ENCODE measurements around the gene PLA2G15.

PLA2G15 gene

DNA sequence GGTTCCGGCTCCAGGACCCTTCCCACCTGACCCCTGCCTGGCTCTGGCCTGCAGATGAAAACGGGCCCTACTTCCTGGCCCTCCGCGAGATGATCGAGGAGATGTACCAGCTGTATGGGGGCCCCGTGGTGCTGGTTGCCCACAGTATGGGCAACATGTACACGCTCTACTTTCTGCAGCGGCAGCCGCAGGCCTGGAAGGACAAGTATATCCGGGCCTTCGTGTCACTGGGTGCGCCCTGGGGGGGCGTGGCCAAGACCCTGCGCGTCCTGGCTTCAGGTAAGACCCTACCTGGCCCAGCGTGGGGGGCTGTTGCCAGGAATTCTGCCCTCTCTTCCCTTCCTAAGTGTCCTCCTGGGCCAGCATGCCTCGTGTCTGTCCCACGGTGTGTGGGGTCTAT lies 10.5 kb downstream of the PLA2G15 start:
- no peak for DNase-seq

DNA sequence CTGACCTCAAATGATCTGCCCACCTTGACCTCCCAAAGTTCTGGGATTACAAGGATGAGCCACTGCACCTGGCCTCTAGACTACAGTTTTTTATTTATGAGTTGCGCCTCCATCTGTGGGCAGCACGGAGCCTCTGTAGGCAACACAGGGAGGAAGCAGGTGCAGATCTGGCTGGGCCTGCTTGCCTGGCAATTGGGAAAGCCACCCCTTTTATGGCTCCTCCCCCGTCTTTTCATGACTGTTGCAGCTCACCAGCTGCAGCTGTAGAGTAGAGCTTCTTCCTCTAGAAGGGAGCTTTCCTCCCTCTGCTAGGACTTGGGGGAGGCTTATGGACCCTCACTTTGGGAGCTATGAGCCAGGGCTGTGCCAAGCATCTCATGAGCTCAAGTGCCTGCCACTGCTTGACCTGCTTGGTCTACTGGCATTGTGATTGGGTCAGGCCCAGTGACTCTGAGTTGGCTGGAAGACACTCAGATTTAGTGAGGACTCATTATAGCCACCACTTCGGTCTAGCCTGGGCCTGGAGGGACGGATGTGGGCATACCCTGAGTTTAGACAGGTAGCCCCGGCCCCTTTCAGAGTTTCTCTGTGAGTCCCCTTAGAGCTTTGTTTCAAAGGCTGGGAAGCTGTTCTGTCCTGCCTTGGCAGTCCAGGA lies 12.2 kb downstream of the PLA2G15 start:
- peak; percentile 42 for DNase-seq

DNA sequence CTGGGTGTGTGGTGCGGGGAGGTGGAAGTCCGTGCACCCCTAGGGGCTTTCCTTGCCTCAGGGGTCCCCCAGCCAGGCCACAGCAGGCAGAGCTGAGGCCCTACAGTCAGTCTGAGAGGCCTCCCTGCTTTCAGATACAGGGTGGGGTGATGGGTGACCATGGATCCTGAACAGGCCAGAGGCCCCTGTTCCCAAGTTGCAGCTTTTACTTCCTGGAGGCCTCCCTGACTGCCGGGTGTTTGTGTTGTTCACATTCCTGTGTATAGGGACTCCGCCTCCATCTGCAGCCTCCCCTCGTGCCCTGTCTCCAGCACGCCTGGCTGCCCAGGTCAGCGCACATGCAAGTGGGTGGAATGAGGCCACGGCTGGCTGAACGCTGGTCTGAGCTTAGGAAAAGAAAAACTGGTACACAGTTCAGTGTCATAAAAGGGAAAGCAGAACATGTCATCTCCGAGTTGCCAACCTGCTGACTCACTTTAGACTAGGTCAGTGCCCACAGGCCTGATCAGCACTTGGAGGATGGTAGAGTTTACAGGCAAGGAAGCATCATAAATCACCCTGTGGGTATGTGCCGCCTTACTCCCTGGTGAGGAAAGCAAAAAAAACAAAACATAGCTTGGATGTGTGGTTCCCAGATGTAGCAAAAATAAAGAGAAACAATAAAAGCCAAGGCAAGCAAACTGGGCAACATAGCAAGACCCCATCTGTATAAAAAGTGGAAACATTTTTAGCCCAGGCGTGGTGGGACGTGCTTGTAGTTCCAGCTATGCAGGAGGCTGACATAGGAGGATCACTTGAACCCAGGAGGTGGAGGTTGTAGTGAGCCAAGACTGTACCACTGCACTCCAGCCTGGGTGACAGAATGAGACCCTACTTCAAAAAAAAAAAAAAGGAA lies 13.0 kb downstream of the PLA2G15 start:
- DNase-seq: no peak

DNA sequence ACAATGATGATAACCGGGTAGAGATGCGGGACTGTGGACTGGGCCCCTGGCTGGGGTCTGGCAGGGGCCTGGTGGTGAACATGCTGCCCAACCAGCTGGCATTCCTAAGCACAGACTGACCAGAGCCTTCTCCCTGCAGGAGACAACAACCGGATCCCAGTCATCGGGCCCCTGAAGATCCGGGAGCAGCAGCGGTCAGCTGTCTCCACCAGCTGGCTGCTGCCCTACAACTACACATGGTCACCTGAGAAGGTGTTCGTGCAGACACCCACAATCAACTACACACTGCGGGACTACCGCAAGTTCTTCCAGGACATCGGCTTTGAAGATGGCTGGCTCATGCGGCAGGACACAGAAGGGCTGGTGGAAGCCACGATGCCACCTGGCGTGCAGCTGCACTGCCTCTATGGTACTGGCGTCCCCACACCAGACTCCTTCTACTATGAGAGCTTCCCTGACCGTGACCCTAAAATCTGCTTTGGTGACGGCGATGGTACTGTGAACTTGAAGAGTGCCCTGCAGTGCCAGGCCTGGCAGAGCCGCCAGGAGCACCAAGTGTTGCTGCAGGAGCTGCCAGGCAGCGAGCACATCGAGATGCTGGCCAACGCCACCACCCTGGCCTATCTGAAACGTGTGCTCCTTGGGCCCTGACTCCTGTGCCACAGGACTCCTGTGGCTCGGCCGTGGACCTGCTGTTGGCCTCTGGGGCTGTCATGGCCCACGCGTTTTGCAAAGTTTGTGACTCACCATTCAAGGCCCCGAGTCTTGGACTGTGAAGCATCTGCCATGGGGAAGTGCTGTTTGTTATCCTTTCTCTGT lies 14.0 kb downstream of the PLA2G15 start:
- no peak for DNase-seq

DNA sequence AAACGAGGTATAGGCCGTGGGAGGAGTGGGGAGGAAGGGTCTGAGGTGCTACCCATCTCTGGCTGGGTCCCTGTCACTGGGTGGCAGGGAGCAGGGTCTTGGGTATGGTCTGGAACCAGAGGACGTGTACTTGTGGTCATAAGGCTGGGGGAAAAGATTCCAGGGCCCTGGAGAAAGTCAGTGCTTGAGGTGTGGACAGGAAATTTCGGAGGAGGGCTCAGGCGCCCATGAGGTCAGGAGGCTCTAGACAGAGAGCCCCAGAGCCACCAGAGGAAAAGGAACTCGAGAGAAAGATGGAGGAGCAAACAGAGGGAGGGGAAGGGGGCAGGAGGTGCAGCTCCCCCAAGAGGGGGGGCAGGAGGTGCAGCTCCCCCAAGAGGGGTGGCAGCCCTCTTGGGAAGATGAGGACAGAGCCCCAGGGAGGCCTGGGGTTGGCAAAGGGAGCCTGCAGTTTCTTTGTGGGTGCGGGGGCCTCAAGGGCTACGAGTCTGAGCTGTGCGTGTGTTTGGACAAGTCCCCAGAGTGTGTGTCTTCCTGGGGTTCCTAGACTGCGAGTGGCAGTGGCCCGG lies 18.5 kb downstream of the PLA2G15 start:
- no peak for DNase-seq

DNA sequence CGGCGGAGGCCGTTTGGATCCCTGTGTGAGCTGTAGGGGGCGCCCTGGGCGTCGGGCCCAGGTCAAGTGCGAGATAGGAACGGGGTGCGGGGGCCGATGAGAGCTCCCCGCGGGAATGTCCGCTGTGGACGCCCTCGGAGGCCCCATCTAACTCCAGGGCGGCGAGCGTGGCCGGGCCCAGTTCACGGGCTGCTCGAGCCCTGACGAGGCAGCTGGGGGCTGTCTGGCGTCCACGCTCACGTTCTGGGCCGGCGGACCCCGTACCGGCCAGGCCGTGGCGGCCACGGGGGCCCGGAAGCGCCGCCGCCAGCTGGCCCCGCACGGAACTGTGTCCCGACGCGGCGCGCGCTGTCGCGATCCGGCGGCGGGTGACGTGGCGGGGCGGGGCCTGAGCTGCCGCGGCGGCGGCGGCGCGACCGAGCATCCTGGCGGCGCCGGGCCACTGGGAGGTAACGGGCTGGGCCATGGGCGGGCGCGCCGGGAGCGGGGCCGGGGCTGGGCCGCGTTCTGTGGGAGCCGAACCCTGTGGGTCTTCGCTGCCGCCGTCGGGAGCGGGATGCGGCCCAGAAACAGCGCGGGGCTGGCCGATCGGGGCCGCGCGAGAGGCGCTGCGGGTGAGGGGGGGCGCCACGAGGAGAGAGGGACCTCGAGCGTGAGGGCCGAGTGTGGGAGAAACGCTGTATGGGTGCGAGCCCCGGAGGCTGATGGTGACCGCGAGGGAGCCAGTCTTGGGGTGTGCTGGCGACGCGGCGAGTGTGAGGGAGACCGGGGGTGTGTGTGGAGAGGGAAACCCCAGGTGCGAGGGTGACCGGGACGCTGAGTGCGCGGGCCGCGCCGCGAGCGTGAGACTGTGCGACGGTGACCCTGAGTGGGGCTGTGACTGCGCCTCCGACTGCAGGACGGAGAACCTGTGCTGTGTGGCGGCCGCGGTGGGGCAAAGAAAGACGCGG lies 19.2 kb downstream of the PLA2G15 start, which contains the start of gene SLC7A6:
SLC7A6 (plus strand) TSS at position 399 of the 950 bp plus-strand sequence. CDS start 10,201 bp downstream, outside the sequence.
- DNase-seq: peak; percentile 41

DNA sequence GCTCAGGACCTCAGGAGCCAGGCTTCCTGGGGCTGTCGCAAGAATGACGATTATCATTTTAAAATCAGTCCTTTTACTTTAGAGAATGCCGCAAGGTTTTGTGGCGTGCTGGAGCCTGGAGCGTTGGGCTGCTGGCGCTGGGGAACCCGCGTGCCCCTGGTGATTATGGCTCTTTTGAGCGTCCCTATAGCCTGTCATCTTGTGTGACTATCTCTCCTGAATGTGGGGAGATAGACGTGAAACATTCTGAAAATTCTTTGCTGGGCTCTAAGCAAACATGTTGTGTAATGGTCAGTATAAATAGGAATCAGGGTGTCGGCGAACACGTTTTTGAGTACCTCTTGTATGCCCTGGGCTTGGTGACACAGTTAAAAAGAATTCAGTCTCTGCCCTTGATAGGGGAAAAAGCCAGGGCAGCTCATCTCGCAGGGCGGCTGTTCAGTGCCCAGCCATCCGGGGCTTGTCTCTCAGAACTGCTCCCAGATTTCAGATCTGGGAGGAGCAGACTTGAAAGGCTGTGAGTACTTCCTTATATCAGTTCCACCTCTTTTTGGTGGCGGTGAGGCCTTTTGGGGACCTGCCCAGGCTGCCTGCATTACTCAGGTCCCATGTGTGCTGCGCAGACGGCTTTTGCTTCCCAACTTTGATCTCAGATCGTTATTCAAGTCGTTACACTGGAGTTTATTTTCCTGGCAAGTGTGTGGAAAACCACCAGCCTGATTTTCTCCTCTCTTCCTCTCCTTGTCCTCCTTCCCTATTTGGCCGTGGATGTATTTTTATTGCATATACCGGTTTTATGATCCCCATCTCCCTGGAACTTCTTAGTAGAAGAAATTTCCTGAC lies 20.1 kb downstream of the PLA2G15 start:
- no peak for DNase-seq

DNA sequence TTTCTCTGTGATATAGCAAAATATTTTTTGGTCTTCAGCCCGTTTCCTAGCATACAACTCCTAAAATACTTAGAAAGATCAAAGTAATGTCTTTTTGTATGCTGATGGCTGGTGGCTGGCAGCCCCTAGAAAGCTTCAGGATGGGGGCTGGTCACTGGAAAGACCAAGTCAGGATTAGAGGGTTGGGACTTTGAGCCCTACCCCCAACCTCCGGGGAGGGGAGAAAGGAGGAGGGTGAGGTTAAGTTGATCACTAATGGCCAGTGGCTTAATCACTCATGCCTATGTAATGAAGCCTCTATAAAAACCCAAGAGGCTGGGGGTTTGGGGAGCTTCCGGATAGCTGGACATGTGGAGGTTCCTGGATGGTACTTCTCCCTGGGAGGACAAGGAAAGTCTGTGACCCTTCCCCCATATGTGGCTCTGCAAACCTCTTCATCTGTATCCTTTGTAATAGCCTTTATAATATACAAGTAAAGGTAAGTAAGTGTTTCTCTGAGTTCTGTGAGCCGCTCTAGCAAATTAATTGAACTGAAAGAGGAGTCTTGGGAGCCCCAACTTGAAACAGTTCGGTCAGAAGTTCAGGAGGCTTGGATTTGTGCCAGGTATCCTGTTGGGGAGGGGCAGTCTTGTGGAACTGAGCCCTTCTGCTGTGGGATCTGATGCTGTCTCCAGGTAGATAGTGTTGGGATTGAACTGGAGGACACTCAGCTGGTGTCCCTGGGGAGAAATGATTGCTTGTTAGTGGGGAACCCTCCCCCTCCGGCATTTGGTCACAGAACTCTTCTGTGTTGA lies 22.6 kb downstream of the PLA2G15 start:
- no peak for DNase-seq

DNA sequence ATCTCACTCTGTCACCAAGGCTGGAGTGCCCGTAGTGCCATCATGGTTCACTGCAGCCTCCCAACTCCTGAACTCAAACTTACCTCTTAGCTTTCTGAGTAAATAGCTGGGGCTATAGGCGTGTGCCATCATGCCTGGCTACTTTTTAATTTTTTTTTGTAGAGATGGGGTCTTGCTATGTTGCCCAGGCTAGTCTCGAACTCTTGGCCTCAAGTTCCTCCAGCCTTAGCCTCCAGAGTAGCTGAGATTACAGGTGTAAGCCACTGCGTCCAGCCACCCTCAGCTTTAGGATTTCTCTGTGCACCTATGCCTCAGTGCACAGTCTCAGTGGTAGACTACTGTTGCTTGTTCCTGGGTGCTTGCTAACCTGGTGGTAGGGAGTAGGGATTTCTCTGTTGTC lies 24.6 kb downstream of the PLA2G15 start:
- DNase-seq: no peak

DNA sequence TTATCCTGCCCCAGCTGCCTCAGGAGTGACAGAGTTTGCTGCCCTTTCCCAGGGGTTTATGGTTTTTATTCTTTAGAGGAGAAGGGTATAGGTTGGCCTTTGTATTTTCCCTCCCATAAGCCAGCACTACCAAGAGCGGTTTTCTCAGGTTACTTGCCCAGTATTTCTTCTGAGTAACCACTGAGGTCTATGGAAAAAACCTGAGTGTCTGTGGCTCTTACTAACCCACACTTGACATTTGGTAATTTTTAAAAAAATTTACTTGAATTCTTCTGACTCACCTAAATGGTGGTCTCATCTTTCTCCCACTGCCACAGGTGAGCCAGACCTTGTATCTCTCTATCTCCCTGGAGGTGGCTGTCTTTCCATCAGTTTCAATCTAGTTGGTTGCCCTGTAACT lies 25.2 kb downstream of the PLA2G15 start:
- DNase-seq: no peak

DNA sequence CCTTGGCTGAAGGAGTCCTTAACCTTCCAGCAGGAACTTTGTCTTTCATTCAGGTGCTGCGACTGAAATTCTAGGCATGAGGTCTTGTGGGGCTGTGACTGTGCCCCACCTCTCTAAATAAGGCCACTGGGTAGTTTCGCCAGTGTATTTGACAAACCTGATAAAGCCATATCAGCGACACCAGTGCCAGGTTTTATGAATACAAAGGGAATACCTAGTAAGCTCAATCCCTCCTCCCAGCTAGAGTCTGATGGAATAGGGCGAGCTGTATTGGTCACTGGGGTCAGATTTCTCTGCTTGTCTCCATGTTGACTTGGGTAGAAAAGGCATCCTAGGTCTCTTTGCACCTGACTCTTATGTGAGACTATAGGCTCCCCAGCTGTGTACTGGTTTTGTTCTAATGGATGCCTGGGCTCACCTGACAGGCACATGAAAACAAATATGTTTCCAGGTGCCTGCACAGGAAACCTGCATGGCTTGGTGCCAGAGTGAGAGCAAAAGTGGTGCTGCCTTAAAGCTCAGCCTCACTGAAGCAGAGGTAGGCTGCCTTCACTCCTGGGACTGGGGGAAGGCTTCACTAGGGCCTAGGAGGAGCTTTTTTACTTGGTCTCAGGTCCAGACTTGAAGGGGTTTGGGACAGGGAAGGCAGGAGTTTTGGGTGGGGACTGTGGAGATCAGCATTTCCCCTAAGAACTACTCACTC lies 27.5 kb downstream of the PLA2G15 start:
- no peak for DNase-seq

DNA sequence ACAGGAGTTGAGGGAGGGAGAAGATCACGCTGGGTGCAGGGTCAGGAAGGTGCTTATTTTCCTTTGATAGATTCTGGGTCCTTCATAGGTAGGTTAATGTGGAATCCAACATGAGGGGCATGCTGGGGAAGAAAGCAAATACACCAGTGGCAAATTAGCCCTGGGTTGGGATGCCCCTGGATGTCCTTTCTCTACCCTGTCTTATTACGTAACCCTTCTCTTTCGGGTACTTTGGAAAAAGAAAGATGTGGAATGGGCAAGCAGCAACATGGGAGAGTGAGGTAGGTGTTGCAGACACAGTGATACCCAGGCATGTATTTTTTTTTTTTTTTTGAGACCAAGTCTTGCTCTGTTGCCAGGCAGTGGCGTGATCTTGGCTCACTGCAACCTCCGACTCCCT lies 28.3 kb downstream of the PLA2G15 start:
- no peak for DNase-seq

DNA sequence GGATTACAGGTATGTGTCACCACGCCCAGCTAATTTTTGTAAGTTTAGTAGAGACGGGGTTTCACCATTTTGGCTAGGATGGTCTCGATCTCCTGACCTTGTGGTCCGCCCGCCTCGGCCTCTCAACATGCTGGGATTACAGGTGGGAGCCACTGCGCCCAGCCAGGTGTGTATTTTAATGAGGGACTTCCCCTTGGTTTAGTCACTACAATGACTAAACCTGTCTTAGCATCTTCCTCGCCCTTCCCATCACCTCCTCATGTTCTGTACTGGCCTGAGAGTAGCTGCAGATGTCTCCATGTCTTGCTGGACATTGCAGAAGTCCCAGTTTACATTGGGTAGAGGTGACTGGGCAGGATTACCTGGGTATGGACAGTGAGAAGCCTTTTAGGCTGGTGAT lies 28.7 kb downstream of the PLA2G15 start:
- no peak for DNase-seq

DNA sequence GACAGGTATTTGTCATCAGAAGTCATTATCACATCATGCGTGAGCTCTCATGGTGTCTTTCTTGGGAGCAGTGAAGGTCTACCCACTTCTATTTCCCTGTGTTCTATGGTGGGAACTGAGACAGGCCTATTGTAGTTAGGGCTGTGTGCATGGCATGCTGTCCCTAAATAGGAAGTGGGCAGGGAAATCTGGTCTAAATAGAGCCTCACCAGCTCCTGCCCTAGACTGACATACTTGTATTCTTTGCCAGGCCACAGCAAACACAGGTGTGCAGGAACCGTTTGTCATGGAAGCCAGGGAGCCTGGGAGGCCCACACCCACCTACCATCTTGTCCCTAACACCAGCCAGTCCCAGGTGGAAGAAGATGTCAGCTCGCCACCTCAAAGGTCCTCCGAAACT lies 29.3 kb downstream of the PLA2G15 start:
- no peak for DNase-seq

DNA sequence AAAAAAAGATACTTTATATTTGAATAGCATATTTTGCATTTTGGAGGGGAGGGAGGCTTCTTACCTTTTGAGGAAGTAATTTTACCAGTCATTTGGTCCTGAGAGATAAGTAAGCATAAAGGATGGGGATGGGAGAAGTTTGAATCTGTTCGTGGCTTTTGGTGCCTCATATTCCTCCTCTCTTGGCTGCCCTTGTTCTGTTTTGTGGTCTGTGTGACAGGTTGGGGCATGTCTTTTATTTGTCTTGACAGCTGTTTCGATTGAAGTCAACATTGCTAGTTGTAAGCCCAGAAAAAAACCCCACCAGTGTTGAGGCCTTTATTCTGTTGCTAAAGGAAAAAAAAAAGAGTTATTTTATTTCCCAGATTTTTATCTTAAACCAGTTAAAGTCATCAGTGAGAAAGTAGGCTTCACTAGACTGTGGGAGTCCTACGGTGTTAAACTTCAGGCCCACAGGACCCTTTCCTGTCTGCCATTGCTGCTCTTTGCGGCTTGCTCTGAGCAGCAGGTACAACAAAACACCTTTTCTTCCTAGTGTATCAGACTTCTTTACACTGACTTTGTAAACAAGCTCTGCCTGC lies 30.5 kb downstream of the PLA2G15 start:
- no peak for DNase-seq

DNA sequence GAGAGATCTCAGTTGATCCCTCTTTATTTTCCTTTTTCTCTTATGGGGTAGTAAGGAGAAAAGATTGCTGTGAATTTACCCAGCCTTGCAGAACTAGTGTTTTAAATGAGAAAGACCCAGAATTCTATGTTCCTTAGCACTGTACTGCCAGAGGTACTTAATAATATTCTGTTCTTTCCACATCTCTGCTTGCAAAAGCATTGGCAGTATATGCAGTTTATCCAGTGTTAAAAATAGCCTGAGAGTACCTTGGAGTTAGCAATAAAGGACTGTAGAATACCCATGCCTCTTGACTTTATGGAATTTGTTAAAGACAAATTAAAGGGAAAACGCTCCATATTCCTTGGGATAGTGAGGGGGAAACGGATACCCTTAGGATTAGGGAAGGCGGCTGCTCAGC lies 31.1 kb downstream of the PLA2G15 start:
- DNase-seq: no peak

DNA sequence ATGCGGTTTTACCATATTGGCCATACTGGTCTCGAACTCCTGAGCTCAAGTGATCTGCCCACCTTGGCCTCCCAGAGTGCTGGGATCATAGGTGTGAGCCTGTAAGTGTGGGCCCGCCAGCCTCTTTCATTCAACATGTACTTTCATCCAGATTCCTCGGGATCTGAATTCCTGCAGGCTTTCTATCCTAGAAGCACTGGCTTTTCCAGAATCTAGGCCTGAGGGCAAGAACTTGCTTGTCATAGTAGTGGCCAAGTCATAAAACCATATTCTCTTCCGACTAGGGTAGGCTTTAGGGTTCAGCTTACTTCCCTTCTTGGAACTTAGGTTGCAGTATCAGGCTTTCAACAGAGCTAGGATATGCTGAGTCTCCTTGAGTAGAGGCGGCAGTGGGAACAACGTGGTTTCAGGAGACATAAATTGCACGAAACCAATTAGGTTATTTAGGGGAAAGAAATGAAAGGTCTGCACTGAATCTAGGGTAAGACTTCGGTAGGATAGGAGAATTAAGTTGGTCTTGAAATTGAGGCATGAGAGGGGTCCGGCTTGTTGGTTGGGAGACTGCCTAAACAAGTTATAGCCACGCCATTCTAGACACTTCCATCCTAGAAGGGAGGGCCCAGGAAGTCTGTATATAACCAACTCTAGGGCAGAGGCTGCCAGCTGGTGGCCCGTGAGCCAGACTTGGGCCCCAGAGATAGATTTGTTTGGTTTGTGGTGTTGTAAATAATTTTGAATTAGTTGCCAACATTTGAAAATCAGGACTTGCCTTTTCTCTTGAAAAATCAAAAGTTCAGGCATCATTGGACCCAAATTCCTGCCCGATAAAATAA lies 34.8 kb downstream of the PLA2G15 start:
- no peak for DNase-seq
